Activated CD4-positive, alpha-beta T cell treated with anti-CD3 and anti-CD28 coated beads, Interleukin-2, amount 50 U/mL, for 16 hours (primary cell): Measurements from ENCODE around the gene AGMO.
"Not testable (repeated sequence)": the region's sequence is repeated elsewhere in the genome, so short reads cannot be mapped to it uniquely, and the experiment has no call there.

Experiments
- DNase-seq: peaks from one replicate; pipeline ENCODE4 v3.0.0-alpha.2; 2020

AGMO gene

DNA sequence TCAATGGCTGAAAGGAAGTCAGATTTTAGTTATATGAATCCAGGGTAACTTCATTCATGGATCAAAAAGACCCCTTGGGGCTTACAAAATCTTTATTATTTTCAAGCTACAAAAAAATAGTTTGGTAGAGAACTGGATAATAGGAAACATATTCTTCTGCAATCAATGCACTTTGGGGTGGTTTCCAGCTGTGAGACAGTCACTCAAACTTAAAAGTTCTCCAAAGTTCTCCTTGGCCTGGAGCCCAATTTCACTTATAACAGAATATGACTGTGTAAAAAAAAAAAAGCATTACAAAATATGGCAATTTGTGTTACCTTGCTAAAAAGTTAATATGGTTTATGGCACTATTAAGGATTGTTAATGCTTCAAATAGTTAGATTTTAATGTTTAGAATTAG, 255.5 kb downstream of the AGMO start:
- DNase-seq = no peak

DNA sequence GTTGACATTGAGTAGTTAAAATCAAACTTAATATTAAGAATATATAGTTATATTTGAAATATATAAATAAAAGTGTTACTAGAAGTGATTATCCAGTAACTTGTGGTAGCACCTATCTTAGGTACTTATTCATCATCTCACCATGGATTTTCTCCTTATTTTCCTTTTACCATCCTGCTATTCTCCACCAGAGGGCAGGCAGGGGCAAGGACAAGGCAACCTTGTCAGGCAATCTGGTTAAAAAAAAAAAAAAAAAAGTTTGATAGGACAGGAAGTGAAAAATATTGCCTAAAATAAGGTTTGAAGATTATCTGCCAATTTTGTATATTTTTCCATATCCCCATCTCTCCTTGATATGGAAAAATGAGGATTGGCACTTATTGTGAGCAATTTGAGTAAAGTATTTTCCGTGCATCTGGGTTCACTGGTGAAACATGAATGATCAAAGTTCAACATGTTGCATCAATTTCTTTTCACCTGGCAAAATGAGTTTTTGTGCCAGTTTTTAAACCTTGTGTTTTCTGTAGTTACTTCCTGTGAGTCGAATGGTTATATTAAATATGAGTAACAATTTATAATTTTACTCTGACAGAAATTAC, 256.7 kb downstream of the AGMO start:
- peak; percentile 17 for DNase-seq

DNA sequence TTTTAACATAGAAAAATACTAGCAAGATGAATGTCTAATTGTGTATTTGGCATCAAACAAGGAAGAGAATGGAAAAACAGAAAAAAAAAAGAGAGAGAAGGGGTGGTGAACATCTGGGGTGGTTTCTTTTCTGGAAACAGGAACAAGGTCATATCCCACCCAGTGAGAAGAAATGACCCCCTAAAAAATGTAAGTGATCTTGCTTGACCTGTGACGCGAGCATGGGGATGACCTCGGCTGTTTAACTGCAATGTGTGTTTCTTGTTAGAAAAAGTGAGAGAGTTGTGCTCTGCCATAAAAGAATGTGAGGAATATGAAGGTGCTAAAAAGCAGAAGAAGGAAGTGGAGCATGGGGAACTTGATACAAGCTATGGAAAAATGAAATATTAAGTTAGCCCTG, 258.5 kb downstream of the AGMO start:
- no peak for DNase-seq

DNA sequence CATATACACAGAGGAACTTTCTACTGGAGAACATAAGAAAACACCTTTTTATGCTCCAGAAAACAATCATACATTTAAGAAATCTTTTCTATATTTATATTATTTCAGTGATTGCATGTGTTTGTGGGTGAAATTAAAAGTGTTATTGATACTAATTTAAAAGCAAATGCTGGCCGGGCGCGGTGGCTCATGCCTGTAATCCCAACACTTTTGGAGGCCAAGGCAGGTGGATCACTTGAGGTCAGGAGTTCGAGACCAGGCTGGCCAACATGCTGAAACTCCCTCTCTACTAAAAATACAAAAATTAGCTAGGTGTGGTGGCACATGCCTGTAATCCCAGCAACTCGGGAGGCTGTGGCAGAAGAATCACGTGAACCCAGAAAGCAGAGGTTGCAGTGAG, 260.8 kb downstream of the AGMO start:
- DNase-seq = not testable (repeated sequence)

DNA sequence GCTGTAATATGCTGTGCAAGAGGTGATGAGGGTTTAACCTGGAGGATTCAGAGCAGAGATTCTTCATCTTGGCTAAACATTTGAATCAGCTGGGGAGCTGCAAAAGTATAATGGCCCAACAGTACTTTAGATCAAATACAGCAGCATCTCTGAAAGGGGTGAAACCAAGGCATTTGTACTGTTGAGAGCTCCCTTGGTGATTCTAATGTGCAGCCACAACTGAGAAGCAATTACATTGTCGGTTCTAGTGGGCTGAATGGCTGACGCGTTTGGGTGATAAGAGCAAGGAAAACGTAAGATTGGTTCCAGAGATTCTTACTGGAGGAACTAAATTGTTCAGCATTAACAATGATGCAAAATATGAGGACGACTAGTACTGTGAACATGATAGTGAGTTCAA, 269.7 kb downstream of the AGMO start:
- DNase-seq = no peak

DNA sequence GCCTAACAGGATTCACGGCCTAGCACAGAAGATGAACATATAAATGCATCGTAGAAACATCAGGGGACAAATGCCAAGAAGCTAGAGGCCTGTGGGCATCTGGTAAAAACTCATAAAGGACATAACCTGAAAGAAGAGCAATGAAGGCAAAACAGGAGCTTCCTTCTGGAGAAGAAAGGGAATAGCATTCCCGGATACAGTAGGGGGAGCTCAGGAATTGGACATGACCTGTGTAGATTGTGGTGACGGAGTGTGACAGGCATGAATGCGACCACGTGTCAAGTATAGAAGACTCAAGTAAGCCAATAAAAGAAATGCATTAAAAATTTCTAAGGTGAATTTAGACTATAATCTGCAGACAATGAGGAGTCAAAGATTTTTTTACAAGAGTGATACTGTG, 270.1 kb downstream of the AGMO start:
- DNase-seq = no peak

DNA sequence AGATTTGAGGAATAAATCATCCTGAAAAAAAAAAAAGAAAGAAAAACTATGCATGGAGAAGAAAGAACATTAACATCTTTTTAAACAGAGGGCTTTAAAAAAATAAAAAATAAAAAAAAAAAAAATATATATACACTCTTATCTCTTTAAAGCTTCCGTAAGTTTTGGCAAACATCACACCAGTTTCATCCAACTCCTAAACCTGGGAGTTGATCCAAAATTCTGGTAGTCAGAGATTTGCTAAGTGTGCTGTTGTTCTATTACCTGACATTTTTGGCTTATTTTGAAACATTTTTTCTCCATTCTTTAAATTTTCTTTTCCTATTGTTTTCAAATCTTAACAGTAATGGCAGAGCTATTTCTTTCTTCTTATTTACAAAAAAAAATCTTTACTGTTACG, 273.1 kb downstream of the AGMO start:
- no peak for DNase-seq

DNA sequence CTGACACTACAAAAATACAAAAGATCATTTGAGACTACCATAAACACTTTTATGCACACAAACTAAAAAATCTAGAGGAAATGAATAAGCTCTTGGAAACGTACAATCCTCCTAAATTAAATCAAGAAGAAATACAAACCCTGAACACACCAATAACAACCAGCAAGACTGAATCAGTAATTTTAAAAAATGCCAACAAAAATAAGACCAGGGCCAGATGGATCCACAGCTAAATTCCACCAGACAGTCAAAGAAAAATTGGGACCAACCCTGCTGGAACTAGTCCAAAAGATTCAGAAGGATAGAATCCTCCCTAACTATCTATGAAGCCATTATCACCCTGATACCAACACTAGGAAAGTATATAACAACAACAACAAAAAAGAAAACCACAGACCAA, 277.4 kb downstream of the AGMO start:
- DNase-seq = no peak

DNA sequence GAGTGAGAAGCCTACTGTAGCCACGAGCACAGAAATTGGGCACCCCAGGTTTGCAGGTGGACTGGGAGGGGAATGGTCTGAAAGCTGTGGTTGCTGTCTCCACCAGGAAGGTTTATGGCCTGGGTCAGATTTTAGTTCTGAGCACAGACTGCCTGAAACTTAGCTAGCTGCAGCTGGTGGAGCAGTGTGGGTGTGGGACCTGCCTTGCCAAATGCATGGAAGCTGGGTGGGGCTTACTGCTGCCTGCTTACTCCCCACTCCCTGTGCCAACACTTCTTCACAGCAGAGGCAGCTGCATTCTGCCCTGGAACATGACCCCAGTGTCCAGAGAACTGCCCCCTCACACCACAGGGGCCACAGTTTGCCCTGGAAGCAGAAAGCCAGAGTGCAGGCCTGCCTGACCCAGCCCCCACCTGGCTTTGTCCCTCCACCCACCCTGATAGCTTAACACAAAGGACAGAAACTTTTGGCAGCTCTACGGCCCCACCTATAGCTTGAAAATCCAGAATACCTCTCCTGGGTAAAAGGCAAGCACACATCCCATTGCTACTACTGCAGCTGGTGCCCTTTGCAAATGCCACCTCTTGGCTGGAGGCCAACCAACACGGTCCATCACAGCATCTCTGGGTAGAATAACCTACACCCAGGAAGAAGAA, 281.6 kb downstream of the AGMO start:
- no peak for DNase-seq

DNA sequence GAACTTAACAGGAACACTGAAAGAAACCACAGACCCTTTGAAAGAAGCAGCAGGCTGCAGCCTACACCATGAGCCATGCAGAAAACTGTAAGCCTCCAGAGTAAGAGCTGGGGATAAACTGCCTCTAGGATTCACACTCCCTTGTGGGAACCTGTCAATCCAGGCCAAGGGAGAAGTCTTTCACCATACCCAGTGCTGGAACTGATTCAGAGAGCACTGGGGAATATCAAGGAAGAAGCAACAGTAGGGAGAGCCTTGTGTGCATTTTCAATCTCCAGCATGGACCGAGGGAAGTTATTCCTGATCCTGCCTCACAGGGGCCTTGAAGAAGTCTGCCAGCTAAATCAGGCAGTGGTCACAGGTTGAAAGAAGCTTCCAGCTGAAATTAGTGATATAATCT, 282.2 kb downstream of the AGMO start:
- DNase-seq = no peak

DNA sequence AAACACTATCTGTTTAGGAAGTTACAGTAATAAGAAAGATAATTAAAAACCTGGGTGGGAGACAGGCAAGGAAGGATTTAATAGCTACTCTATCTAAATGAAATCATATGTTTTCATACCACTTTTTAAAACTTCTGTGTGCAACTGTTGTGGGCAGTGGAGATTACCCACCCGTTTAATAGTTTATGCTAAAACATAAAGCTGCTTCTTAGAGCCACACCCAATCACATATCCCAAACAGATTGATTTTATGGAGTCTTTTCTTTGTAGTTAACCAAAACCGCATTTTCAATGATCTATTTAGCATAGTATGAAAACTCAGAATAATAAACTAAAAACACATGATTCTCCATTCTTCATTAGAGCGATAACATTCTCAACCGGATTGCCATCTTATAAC, 304.1 kb downstream of the AGMO start:
- no peak for DNase-seq

DNA sequence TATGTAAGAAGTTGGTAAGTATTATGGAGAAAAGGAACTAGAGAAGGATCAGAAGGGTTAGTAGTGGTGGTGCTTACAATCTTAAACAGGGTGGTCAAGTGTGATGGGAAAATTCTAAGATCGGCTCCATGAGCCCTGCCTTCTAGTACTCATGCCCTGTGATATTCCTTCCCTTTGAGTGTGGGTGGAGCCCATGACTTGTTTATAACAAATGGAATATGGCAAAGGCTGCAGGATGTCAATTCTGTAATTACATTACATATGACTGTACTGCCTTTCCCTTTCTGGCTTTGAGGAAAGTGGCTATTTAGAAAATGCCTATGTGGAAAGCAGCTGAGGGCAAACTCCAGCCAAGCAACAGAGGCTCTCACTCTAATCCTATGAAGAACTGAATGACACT, 309.6 kb downstream of the AGMO start:
- DNase-seq = no peak

DNA sequence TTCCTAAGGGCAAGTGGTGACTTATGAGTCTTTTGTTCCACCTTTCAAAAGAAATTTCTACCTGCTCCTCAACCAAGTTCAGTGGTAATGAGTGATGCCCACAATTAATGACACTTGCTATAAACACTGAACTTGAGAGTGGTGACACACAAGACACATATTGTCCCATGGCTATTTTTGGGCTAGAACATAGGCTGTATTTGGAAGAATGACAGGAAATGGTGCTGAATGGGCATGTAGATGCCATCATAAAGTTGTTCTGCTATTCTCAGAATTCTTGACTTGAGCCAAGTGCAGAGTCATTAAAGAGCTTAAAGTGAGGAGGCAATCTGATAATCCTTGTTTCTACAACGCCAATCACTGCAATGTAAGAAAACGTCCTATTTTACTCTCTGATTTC, 313.3 kb downstream of the AGMO start:
- no peak for DNase-seq

DNA sequence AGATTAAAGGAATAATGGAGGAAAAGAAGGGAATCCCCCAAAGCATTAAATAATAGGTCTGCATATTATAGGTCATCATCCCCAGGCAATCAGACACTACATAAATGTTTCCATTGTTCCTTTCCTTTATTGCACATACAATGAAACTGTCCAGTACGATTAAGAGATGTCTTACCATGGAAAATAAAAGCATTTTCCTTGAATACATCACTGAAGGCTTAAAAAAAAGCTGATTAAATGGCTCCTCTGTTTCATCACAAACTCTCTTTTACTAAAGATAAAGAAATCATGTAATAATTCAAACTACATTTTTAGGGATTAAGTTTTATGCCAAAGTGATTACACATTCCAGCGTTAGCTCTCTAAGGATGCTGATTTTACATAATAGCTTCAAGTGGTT, 316.0 kb downstream of the AGMO start:
- no peak for DNase-seq

DNA sequence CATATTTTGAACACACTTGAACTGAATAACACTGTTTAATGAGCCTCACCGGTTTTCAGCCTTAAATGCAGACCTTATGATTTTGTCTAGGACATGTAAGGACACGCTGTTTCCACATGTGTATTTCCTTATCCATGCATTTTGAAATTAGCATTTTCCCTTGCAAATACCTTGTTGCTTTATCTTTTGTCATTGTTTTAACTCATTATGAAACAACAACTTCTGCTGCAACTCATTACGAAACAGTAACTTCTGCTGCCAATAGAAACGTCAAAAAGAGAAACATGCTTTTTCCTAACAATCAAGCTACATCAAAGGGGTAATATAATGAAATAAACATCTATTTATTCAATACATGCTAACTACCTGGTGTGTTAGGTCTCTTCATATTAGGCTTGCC, 322.0 kb downstream of the AGMO start:
- no peak for DNase-seq

DNA sequence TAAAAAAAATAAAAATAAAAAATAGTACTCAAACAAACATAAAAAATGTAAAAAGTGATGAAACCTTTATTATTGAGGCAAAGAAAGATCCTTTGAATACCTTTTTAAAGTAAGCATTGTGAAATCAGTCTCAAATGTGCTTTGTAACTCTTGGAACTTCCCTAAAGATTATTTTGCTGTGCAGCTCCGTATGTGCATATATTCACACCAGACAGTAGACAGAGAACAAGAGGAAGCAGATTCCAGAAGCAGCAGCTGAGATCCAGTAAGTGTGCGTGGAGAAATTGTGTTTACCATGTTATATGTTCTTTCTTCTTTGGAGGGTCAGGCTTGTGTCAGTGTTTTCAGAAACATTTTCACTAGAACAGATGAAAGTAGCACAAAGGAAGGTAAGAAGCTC, 324.9 kb downstream of the AGMO start:
- DNase-seq = no peak

DNA sequence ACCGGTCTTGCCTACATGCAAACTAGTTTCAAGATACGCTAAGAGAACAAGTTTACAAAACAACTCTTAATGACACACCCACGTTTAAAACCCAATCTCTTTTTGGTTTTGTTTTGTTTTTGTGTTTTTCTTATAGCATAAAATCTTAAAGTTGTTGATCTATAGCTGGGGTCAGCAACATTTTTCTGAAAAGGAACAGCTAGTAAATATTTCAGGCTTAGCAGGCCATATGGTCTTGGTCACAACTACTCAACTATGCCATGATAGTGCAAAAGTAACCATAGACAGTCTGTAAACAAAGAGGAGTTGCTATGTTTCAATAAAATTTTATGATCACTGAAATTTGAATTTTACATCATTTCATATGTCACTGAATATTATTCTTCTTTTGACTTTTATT, 327.4 kb downstream of the AGMO start:
- DNase-seq = no peak

DNA sequence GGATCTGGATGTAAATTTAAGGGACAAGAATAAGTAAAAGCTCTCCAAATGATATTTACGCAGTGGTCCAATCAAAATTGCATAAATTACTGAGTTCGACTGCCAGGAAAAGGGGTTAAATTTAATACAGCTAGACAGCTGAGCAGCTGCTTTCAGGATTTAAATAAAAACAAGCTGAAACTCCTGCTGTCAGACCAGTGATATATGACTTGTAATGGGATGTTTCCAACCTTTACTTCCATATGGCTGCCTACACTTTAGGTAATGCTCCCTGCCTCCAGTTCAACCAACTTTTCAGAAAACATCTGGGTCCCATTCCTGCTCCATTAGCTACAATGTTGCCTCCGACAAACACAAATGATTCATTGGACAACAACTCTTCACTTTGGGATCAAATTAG, 333.0 kb downstream of the AGMO start:
- no peak for DNase-seq

DNA sequence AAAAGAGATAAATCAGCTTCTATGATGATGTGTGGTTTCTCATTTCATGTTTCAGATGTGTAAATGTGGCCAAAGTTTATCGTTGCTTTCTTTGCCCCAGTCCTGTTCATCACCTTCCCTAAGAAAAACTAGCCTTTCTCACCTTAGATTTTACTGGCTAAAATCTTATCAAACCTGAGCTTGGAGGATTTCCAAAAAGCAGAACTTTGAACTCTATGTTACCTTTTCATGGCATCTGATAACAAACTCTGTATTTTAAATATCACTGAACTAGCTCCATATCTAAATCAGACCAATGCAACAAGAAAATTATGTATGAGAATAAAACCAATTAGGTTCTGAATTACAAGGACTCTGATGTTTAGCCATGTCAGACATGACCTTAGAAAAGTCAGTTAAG, 335.8 kb downstream of the AGMO start:
- no peak for DNase-seq

DNA sequence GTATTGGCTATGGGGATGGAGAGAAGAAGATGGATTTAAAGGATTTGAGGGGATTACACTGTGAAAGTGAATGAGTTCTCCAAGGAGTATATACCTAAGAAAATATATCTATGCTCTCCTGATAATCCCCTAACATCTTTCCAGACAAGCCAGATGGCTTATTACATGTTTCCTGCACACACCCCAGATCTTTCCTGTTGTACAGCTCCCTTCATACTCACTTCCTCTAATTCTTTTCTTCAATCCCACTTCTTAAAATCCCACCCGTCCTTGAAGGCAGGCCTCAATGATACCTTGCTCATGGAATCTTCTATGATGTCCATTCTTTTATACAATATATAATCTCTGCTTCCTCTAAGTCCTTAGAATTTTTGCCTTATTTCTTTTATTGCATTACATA, 342.1 kb downstream of the AGMO start:
- DNase-seq = no peak

DNA sequence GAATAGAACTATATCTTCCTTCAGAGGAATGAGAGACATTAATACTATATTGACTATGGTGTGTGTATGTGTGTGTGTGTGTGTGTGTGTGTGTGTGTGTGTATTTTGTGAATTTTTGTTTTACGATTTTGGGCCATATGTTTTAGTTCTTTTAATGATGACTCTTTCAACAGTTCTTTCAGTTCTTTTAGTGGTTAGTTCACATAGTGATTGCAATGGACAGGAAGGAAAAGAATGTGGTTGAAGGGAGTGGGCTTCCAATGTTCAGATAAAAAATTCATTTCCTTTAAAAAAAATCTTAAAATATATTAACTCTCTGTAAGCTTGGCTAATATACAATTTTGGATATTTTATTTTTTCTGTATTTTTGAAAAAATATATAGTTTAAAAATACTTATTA, 343.6 kb downstream of the AGMO start:
- no peak for DNase-seq

DNA sequence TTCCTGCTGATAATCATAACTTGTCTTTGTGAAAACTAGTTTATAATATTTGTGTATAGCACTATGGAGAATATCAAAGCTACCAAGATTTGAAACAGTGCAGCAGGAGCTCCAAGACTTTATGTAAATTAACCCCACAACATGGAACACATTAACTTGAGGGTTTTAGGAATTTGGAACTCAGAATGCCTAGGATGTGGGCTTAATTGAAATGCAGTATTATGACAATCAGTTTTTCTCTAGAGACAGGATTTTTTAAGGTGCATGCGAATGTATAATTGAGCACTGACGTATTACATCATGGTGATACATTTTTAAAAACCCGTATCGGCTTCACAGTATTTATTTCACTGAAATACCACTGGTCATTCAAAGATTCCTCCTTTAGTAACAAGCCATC, 346.2 kb downstream of the AGMO start:
- DNase-seq = no peak

DNA sequence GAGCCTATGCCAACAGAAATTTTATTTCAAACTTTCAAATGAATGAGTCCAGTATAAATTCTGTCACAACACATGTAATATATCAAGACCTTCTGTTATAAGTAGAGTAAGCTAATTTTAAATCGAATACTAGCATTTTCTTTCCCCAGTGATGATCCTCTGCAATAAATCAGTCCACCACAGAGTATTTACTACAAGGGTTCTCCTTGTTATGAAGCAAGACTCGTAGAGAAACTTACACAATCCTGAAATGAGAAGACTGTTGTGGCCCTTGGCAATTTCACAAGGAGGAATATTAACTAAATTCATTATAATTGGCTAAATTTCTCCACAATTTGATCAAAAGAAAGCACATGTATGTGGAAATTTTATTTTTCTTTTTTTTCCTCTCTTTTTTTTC, 346.8 kb downstream of the AGMO start:
- no peak for DNase-seq

DNA sequence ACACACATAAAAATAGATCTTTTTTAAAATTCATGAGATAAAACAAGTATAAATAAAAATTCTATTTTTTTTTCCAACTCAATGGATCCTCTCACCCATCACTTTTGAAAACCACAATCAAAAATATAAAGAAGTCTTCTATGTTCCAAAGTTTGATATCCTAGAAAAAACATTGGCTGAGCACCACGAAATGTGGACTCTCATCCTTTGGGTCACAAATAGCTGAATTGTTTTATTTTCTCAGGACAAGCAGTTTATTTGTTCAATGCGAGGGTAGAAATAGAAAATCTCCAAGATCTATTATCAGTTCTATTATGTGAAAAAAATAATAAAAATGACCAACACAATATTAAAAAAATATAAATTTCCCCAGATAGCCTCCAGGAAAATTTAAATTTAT, 348.7 kb downstream of the AGMO start:
- no peak for DNase-seq

DNA sequence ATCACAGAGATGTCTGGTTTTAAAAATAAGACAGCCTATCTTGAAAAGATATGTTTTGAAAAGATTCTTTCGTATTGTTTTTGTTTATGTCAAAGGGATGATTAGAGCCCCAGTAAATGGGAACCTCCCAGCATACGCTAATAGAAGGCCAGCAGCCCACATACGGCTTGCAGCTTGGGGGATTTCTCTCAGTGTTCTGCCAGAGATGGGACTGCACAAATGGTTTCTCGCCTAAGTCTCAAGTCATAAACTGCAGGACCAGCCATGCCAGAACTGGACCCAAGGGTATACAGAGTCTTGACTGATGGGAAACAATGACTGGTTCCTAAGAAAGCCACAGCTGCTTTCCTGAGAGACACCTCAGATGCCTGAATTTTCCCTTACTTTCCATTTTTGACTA, 352.4 kb downstream of the AGMO start:
- no peak for DNase-seq

DNA sequence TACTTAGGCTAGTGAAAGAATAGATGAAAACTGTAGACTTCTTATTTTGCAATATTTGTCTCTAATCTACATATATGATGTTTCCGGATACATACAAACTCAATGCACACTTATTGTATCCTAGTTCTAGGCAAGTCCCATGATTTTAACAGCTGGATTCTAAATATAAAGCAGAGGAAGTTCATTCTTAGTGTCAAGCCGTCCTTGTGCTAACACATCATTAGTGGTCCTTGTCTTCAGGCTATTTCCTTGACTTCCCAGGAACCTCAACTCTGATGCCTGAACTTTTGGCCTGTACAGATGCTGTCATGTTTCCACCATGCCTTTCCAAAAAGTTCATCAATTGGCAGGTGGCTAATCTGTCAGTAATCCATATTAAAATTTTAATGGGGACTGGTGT, 357.4 kb downstream of the AGMO start:
- no peak for DNase-seq
